Panc1 (cell line): Measurements from ENCODE around the gene TGM5. TPM values are rescaled to one million over a fixed set of nuclear protein-coding genes. Genes with fewer than 3 reads are reported as not detected.

Experiments used
- ATAC-seq: fragments of 200-7000 bp; cut with Tn5 transposase; 2 replicates; pipeline ENCODE4 v1.9.1; 2020; ENCODE audit warnings: mild to moderate bottlenecking, moderate library complexity
- Bru-seq: library from RNA; stranded (reverse); fragments of 400-500 nt; gene quantifications from one replicate; lab custom pipeline; 2021; lab: Mats Ljungman, UMichigan
- BruChase-seq, 2 experiments: library from RNA; stranded (reverse); fragments of 400-500 nt; gene quantifications; one replicate each; lab custom pipeline; 2021; lab: Mats Ljungman, UMichigan
- BruUV-seq: library from RNA; stranded (reverse); fragments of 400-500 nt; replicated peaks from 2 replicates; lab custom pipeline; 2021; lab: Mats Ljungman, UMichigan
- CTCF ChIA-PET: fragments of 300-600 bp; sonication (Branson Sonifier 250); formaldehyde crosslinking; loops from one replicate; lab custom pipeline; 2022; ENCODE audit warnings: antibody characterized with exemption; lab: Charles Lee
- POLR2A ChIA-PET: fragments of 300-600 bp; sonication (Branson Sonifier 250); formaldehyde crosslinking; loops from one replicate; lab custom pipeline; 2022; ENCODE audit warnings: antibody characterized with exemption; lab: Charles Lee
- DNase-seq: peaks from one replicate; pipeline ENCODE4 v3.0.0-alpha.2; 2010; ENCODE audit warnings: low read depth, low spot score
- H3K27ac ChIP-seq: 2 replicates; pipeline ENCODE4 v1.5.1; 2011; ENCODE audit warnings: mild to moderate bottlenecking, low read length, inconsistent platforms
- H3K27me3 ChIP-seq: fragments of 200-500 bp; sonication (Bioruptor generic); 2 replicates; pipeline ENCODE4 v1.6.0; 2014; ENCODE audit warnings: low read length, inconsistent platforms; ENCODE audit not compliant: control insufficient read depth, insufficient read depth
- H3K36me3 ChIP-seq: fragments of 200-500 bp; sonication (Bioruptor generic); 2 replicates; pipeline ENCODE4 v1.5.1; 2014; ENCODE audit warnings: inconsistent platforms, mild to moderate bottlenecking, low read length, moderate library complexity; ENCODE audit not compliant: control insufficient read depth, insufficient read depth
- H3K4me1 ChIP-seq: 2 replicates; pipeline ENCODE4 v1.5.1; 2011; ENCODE audit warnings: inconsistent platforms, mild to moderate bottlenecking, low read length, moderate library complexity; ENCODE audit not compliant: control insufficient read depth, insufficient read depth
- H3K4me3 ChIP-seq, 2 experiments: 2 replicates each; pipeline ENCODE4 v1.5.1; 2011 to 2012; ENCODE audit warnings: low read depth in 2 of 2, low read length in 2 of 2, mild to moderate bottlenecking in 2 of 2, inconsistent platforms in 1 of 2, moderate library complexity in 1 of 2
- H3K9me3 ChIP-seq: fragments of 200-500 bp; sonication (Bioruptor generic); 2 replicates; pipeline ENCODE4 v1.5.1; 2014; ENCODE audit warnings: low read depth, mild to moderate bottlenecking, inconsistent platforms, low read length, moderate library complexity; ENCODE audit not compliant: control insufficient read depth, insufficient read depth
- CTCF ChIP-seq: fragments of 450-650 bp; IDR thresholded peaks from 2 replicates; pipeline ENCODE4 v1.5.1; 2017; ENCODE audit warnings: mild to moderate bottlenecking
- POLR2AphosphoS5 ChIP-seq: IDR thresholded peaks from 2 replicates; pipeline ENCODE4 v1.6.1; 2012; ENCODE audit warnings: mild to moderate bottlenecking, low read depth, low read length, moderate library complexity
- REST ChIP-seq, 2 experiments: IDR thresholded peaks; 2 replicates each; pipeline ENCODE4 v1.6.1; 2011 to 2012; ENCODE audit warnings: low read depth in 2 of 2, control low read depth in 1 of 2, low read length in 1 of 2, mild to moderate bottlenecking in 1 of 2, moderate library complexity in 1 of 2; ENCODE audit not compliant: insufficient read depth in 1 of 2
- SIN3A ChIP-seq: IDR thresholded peaks from 2 replicates; pipeline ENCODE4 v1.6.1; 2012; ENCODE audit warnings: low read depth, mild to moderate bottlenecking, low read length, moderate library complexity, borderline replicate concordance; ENCODE audit not compliant: insufficient read depth
- TCF7L2 ChIP-seq: IDR thresholded peaks from 2 replicates; pipeline ENCODE4 v1.6.1; 2011; ENCODE audit warnings: mild to moderate bottlenecking, low read depth, low read length, inconsistent platforms
- in situ Hi-C: cut with HindIII; loops from 2 replicates; pipeline ENCODE4 v1.10.0; 2016; ENCODE audit warnings: low sequenced_read_pairs, low pct_unique_long_range_greater_than_20kb
- intact Hi-C: fragments of 100-400 bp; cut with micrococcal nuclease; formaldehyde crosslinking; loops from one replicate; pipeline ENCODE4 v1.10.0; 2022; ENCODE audit not compliant: unreplicated experiment
- long read RNA-seq: library from polyadenylated mRNA; unstranded; transcript quantifications from one replicate; pipeline ENCODE4 v2.0.0, GENCODE V29; 2021; ENCODE audit not compliant: unreplicated experiment
- polyA plus RNA-seq: library from polyadenylated mRNA; unstranded; fragments of >200 nt; gene quantifications from one replicate; pipeline ENCODE4 v1.2.1, GENCODE V29; 2012; ENCODE audit warnings: missing spikeins; ENCODE audit not compliant: insufficient read length
- total RNA-seq: library from RNA; stranded (reverse); gene quantifications from one replicate; pipeline ENCODE4 v1.2.1, GENCODE V29; 2021; ENCODE audit not compliant: unreplicated experiment

TGM5 gene
- total RNA-seq: not detected
- not detected for polyA plus RNA-seq
- percentile 8 among the genes with signal in this experiment for Bru-seq, nascent RNA
- BruChase-seq, experiment 1, labeled RNA remaining after a 2-hour chase: percentile 7 among the genes with signal in this experiment
- percentile 6 among the genes with signal in this experiment for BruChase-seq, experiment 2, labeled RNA remaining after a 6-hour chase
- long read RNA-seq: 0 reads

- Histone ChIP-seq H3K9me3 (no peaks in the 10 kb centered on the region), H3K27ac (no peak within 1 kb of the TSS), H3K27me3 (peaks cover 23% of the 10 kb centered on the region), H3K4me1 (no peaks in the 10 kb centered on the region), H3K36me3 (no peaks in the 10 kb centered on the region), H3K4me3 (no peak within 1 kb of the TSS)
- TF ChIP-seq POLR2AphosphoS5: no peak
- TF ChIP-seq TCF7L2: no peak
- TF ChIP-seq REST (IDR thresholded peaks at IDR 0.05; ENCODE audit: insufficient read depth in 1 of 2, low read depth in 2 of 2, low read length in 1 of 2): no peak
- TF ChIP-seq CTCF: no peak
- TF ChIP-seq SIN3A: no peak
- no peak for DNase-seq
- ChIA-PET CTCF (interaction anchor here (1.2 kb wide), 1 partner anchor 41 kb away, joined by 7 read pairs; no protein-coding TSS in a partner anchor), POLR2A (interaction anchor here (0.5 kb wide), 1 partner anchor 54 kb away, joined by 5 read pairs; no protein-coding TSS in a partner anchor)
- ATAC-seq: no peak
- BruUV-seq: no TSS peak
- in situ Hi-C loops (no loop called here), intact Hi-C loops (no loop called here)
Observed at GRCh38 chr15:43266834-43267233, at the start of gene TGM5. TSS of gene TGM5 (minus strand) at chr15:43266928. CDS start at chr15:43266849, 79 bp downstream.

GRCh38 chr15:43314171-43314570 lies 47.4 kb upstream of the TGM5 start:
- POLR2A ChIA-PET: no interaction called here
- BruUV-seq: no TSS peak
- peaks cover 10% of the 10 kb centered on the region for H3K27me3 ChIP-seq
- TF ChIP-seq REST (IDR thresholded peaks at IDR 0.05; ENCODE audit: insufficient read depth in 1 of 2, low read depth in 2 of 2, low read length in 1 of 2) (no peak), TCF7L2 (no peak), POLR2AphosphoS5 (no peak), CTCF (no peak), SIN3A (no peak)
- H3K4me3 ChIP-seq: no peak overlapping the region
- CTCF ChIA-PET: no interaction called here
- ATAC-seq (no peak), DNase-seq (no peak)
- in situ Hi-C loops: no loop called here
- H3K36me3 ChIP-seq: no peaks in the 10 kb centered on the region
- H3K9me3 ChIP-seq: no peaks in the 10 kb centered on the region
- no peaks in the 10 kb centered on the region for H3K4me1 ChIP-seq
- intact Hi-C loops: no loop called here
- H3K27ac ChIP-seq: no peak overlapping the region
